SU-DHL-6 (cell line): ENCODE measurements around the gene JMJD4.

ENCODE experiments used
- H2AFZ ChIP-seq: fragments of 200-600 bp; sonication (generic); 2 replicates; pipeline ENCODE4 v1.6.1; 2014; ENCODE audit warnings: low read depth, mild to moderate bottlenecking, moderate library complexity, mixed read lengths, antibody characterized with exemption, low read length; ENCODE audit not compliant: severe bottlenecking
- H3F3A ChIP-seq: fragments of 200-600 bp; shearing (Covaris generic); 2 replicates; pipeline ENCODE4 v1.6.0; 2016; ENCODE audit warnings: antibody characterized with exemption, mild to moderate bottlenecking; ENCODE audit not compliant: insufficient read depth
- H3K27ac ChIP-seq: fragments of 200-600 bp; sonication (generic); 2 replicates; pipeline ENCODE4 v1.5.1; 2016; ENCODE audit warnings: low read depth, mild to moderate bottlenecking, low read length, moderate library complexity, mixed read lengths
- H3K27me3 ChIP-seq: fragments of 200-600 bp; sonication (generic), shearing (Covaris generic); 2 replicates; pipeline ENCODE4 v1.6.0; 2014; ENCODE audit warnings: mild to moderate bottlenecking, low read length
- H3K36me3 ChIP-seq: fragments of 200-600 bp; sonication (generic); 2 replicates; pipeline ENCODE4 v1.6.1; 2014; ENCODE audit warnings: mild to moderate bottlenecking, low read length, mixed read lengths
- H3K4me2 ChIP-seq: fragments of 300-600, 200-600 bp; shearing (Covaris generic), sonication (generic); 2 replicates; pipeline ENCODE4 v1.6.0; 2014; ENCODE audit warnings: low read length, low read depth, mild to moderate bottlenecking; ENCODE audit not compliant: poor library complexity, severe bottlenecking
- H3K4me3 ChIP-seq: fragments of 200-600 bp; sonication (generic); 2 replicates; pipeline ENCODE4 v1.5.1; 2014; ENCODE audit warnings: antibody characterized with exemption, low read length, mild to moderate bottlenecking, mixed read lengths; ENCODE audit not compliant: insufficient read depth, poor library complexity, severe bottlenecking
- H3K79me2 ChIP-seq: fragments of 200-600 bp; sonication (generic); 2 replicates; pipeline ENCODE4 v1.6.1; 2014; ENCODE audit warnings: mild to moderate bottlenecking, low read length, moderate library complexity; ENCODE audit not compliant: insufficient read depth
- H3K9ac ChIP-seq: fragments of 200-600 bp; sonication (generic); 2 replicates; pipeline ENCODE4 v1.7.0; 2014; ENCODE audit warnings: mild to moderate bottlenecking, low read length
- H3K9me2 ChIP-seq: fragments of 200-600 bp; sonication (generic); replicated peaks from 2 replicates; pipeline ENCODE4 v1.6.1; 2014; ENCODE audit warnings: low read length; ENCODE audit not compliant: insufficient read depth
- H3K9me3 ChIP-seq: fragments of 200-600 bp; sonication (generic); 2 replicates; pipeline ENCODE4 v1.6.1; 2014; ENCODE audit warnings: low read length, mixed read lengths; ENCODE audit not compliant: insufficient read depth
- H4K20me1 ChIP-seq: fragments of 200-600 bp; sonication (generic); 2 replicates; pipeline ENCODE4 v1.6.1; 2014; ENCODE audit warnings: low read depth, mild to moderate bottlenecking, antibody characterized with exemption, low read length, moderate library complexity, mixed read lengths
- CTCF ChIP-seq: fragments of 200-600 bp; sonication (generic); IDR thresholded peaks from one replicate; pipeline ENCODE4 v1.5.1; 2017; ENCODE audit warnings: antibody characterized with exemption, mild to moderate bottlenecking, low read length, moderate library complexity; ENCODE audit not compliant: insufficient read depth, poor library complexity, severe bottlenecking
- EZH2phosphoT487 ChIP-seq: fragments of 200-600 bp; sonication (generic), shearing (Covaris generic); conservative IDR thresholded peaks from 2 replicates; pipeline ENCODE4 v1.6.1; 2018; ENCODE audit warnings: mild to moderate bottlenecking, antibody characterized with exemption, low read length, moderate library complexity, mixed read lengths

JMJD4 gene

GRCh38 chr1:227765261-227766014 is 30.3 kb upstream of the JMJD4 start:
- Histone ChIP-seq H3K27ac (no peak overlapping the region), H3K79me2 (0 out of 2 replicates have a peak, but pooled peaks cover 7% of the 10 kb centered on the region), H3K9me2 (no peaks in the 10 kb centered on the region), H2AFZ (no peak overlapping the region), H3K4me2 (no peak overlapping the region), H3K27me3 (no peaks in the 10 kb centered on the region), H3K4me3 (no peak overlapping the region), H3K9ac (no peak overlapping the region), H3F3A (no peaks in the 10 kb centered on the region), H4K20me1 (no peaks in the 10 kb centered on the region), H3K36me3 (no peaks in the 10 kb centered on the region), H3K9me3 (no peaks in the 10 kb centered on the region)
- no peak for TF ChIP-seq CTCF

- no peaks in the 10 kb centered on the region for H4K20me1 ChIP-seq
- H3K36me3 ChIP-seq = no peaks in the 10 kb centered on the region
- no peak overlapping the region for H2AFZ ChIP-seq
- H3K9me3 ChIP-seq = no peaks in the 10 kb centered on the region
- H3K4me3 ChIP-seq = no peak overlapping the region
- H3K27ac ChIP-seq = no peak overlapping the region
- no peak for TF ChIP-seq CTCF
- no peak for TF ChIP-seq EZH2phosphoT487
- H3K9ac ChIP-seq = no peak overlapping the region
- H3K4me2 ChIP-seq = no peak overlapping the region
- H3K27me3 ChIP-seq = no peaks in the 10 kb centered on the region
- H3K79me2 ChIP-seq = 0 out of 2 replicates have a peak, but pooled peaks cover 7% of the 10 kb centered on the region
- no peaks in the 10 kb centered on the region for H3K9me2 ChIP-seq
- H3F3A ChIP-seq = no peaks in the 10 kb centered on the region
These were observed 28.9 kb upstream of the JMJD4 start for GRCh38 chr1:227764019-227764391.

- Histone ChIP-seq H3K36me3 (no peaks in the 10 kb centered on the region), H3F3A (no peaks in the 10 kb centered on the region)
These were observed 28.3 kb upstream of the JMJD4 start for GRCh38 chr1:227763246-227764018.

More at GRCh38 chr1:227763246-227764018, 28.3 kb upstream of the JMJD4 start:
- H3K4me2 ChIP-seq = no peak overlapping the region
- H4K20me1 ChIP-seq = no peaks in the 10 kb centered on the region
- H3K9me2 ChIP-seq = no peaks in the 10 kb centered on the region
- H2AFZ ChIP-seq = no peak overlapping the region
- no peak overlapping the region for H3K4me3 ChIP-seq
- H3K79me2 ChIP-seq = 0 out of 2 replicates have a peak, but pooled peaks cover 7% of the 10 kb centered on the region
- no peak overlapping the region for H3K27ac ChIP-seq
- TF ChIP-seq CTCF (no peak), EZH2phosphoT487 (no peak)
- H3K27me3 ChIP-seq = no peaks in the 10 kb centered on the region
- no peak overlapping the region for H3K9ac ChIP-seq
- no peaks in the 10 kb centered on the region for H3K9me3 ChIP-seq
